DMS79 treated with DMSO at 0.1 percent for 48 hours (cell line): ENCODE results near the gene ASPN.

ENCODE experiments used
- DNase-seq: peaks from one replicate; lab custom pipeline; 2025; lab: John Stamatoyannopoulos, UW

The ASPN gene

DNA sequence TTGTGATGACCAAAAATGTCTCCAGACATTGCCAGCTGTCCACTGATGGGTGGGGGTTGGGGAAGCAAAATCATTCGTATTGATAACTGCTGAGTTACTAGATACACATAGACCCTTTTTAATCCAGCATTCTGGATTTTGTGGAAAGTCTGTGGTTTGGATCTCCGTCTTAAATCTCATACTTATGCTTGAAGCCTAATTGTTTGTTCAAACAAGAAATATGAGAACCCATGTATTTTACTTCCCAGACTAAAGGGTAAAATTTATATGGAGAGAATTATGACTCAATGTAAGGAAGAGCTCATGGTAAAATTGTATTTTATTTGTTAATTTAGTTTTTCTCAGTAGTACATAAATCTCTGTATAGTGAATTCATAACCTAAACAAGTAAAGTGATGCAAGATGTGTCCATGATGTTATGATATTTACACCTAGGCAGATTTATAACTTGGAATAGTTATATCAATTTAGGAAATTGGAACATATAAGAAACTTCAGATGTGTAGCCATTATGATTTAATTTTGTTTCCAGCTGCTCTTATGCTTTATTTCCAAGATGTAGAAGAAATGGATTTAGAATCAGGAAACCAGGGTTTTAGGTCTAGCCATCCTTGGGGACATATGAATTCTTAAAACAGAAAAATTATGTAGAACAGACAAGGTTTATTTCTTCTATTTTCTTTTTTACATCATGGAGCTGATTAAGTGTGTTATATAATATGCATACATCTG lies 73.4 kb downstream of the ASPN start:
- no peak for DNase-seq

DNA sequence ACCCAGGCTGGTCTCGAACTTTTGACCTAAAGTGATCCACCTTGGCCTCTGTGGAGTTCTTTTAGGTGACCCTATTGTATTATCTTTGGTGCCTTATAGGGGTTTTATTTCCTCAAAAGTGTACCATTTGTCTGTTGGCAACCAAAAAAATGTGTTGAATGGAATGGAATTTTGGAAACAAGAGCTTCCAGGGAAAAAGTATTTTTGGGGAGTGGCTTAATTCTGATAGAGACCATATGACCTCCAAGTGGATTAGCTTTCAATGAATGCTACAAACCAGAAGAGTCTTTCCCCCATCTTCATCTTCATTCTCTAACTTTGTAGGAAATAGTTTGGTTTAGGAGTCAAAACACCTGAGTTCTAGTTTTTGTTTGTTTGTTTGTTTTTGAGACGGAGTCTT lies 74.5 kb downstream of the ASPN start:
- DNase-seq: no peak

DNA sequence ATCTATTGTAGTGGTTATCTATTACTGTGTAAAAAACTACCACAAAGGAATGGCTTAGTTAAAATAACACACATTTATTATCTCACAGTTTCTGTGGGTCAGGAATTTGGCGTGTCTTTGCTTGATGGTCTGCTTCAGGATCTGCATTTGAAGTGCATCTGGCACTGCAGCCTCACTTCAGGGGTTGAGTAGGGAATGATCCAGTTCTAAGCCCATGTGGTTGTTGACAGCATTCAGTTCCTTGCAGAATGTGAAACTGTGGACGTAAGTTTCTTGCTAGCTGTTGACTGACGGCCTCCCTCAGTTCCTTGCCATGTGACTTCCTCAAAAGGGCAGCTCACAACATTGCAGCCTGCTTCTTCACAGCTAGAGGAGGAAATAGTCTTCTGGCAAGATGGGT lies 75.8 kb downstream of the ASPN start:
- no peak for DNase-seq
